GM15510 (cell line): ENCODE results near the gene BRCA1.

Experiments
- POLR2A ChIP-seq: IDR thresholded peaks from 3 replicates; pipeline ENCODE4 v1.6.1; 2011; ENCODE audit warnings: borderline replicate concordance; ENCODE audit not compliant: insufficient read length; ENCODE audit errors: extremely low read depth

The BRCA1 gene

GRCh38 chr17:43070872-43071271 is 54.3 kb downstream of the BRCA1 start:
- no peak for TF ChIP-seq POLR2A

GRCh38 chr17:43070257-43070656 is 54.9 kb downstream of the BRCA1 start:
- TF ChIP-seq POLR2A, result no peak

GRCh38 chr17:43069368-43069898 is 55.7 kb downstream of the BRCA1 start:
- no peak for TF ChIP-seq POLR2A

- no peak for TF ChIP-seq POLR2A
Measured at GRCh38 chr17:43068570-43069367, 56.4 kb downstream of the BRCA1 start.

- no peak for TF ChIP-seq POLR2A
Measured at GRCh38 chr17:43062984-43063638, 62.1 kb downstream of the BRCA1 start.

- no peak for TF ChIP-seq POLR2A
Measured at GRCh38 chr17:43056051-43056450, 69.1 kb downstream of the BRCA1 start.

- TF ChIP-seq POLR2A, result no peak
Measured at GRCh38 chr17:43051969-43052368, 73.2 kb downstream of the BRCA1 start.

GRCh38 chr17:43044024-43044423 is 81.1 kb downstream of the BRCA1 start:
- no peak for TF ChIP-seq POLR2A

GRCh38 chr17:43043307-43043706 is 81.9 kb downstream of the BRCA1 start:
- TF ChIP-seq POLR2A, result no peak

- TF ChIP-seq POLR2A, result no peak
Measured at GRCh38 chr17:43042025-43042628, 83.0 kb downstream of the BRCA1 start.

GRCh38 chr17:43040655-43041054 is 84.5 kb downstream of the BRCA1 start:
- no peak for TF ChIP-seq POLR2A

- TF ChIP-seq POLR2A, result no peak
Measured at GRCh38 chr17:43039646-43040045, 85.5 kb downstream of the BRCA1 start.

- TF ChIP-seq POLR2A, result no peak
Measured at GRCh38 chr17:43034894-43035293, 90.3 kb downstream of the BRCA1 start.

GRCh38 chr17:43033948-43034881 is 90.9 kb downstream of the BRCA1 start:
- TF ChIP-seq POLR2A, result no peak

GRCh38 chr17:43031666-43032065 is 93.5 kb downstream of the BRCA1 start:
- TF ChIP-seq POLR2A, result no peak

- TF ChIP-seq POLR2A, result no peak
Measured at GRCh38 chr17:43030137-43030767, 94.9 kb downstream of the BRCA1 start.
